T-helper 2 cell (primary cell): Measurements from ENCODE around the gene MBTPS1.

Source experiments
- DNase-seq, 5 experiments: peaks; one replicate each; pipeline versions ENCODE4 v3.0.0 to v3.0.0-alpha.2; 2012 to 2022

MBTPS1 gene

DNA sequence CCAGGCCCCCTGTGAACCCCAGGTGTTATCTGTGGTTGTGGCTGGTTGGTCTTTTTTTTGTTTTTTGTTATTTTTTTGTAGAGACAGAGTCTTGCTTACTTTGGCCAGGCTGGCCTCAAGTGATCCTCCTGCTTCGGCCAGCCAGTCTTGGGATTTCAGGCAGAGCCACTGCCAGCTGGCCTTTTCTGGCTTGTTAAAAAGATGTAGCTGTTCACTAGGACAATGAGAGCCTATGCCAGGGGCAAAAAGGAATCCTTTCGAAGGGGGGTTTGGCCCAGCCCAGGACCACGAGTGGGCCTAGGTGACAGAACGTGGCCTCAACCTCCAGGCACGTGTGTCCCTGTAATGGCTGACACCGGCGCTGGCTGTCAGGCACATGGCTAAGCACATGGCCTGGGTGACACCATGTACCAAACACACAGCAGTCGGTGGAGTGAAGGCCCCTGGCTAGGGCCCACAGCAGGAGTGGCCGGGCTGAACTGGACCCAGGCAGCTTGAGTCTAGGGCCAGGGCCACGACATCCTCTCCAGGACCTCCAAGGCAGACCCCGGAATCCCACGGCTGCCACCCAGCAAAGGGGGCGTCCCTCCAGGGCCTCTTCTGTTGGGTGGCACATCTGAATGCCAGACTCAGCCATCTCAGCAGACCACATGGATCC is 67.2 kb downstream of the MBTPS1 start:
- no peak for DNase-seq

DNA sequence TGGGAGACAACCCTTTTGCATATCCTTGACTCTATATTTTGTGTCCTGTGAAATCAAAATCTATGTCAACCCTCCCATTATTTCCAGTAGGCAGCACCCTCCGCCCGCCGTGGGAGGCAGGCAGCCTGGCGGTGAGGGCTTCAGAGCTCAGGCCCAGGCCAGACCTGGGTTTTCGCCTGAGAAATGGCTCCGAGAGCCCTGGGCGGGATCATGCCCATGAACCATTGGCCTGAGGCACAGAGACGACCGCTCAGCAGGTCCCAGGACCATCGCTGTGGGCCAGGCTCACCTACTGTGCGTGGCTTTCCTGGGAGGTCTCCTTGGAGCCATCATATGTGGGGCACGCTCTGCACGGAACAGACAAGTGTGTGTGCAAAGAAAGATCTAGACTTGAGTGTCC is 67.9 kb downstream of the MBTPS1 start:
- DNase-seq = no peak

DNA sequence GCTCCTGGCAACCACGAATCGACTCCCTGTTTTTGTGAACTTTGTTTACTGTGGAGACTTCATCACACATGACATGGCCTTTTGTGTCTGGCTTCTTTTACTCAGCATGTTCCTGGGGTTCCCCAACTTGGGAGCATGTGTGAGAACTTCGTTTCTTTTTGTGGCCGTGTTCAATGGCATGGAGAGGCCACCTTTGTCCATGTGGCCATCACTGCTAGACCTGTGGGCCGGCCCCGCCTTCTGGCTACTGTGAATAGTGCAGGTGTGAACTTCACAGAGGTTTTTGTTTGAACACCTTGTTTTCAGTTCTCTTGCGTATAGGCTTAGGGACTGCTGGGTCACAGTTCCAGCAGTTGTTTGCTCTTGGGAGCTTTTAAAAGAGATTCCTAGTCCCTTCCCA is 68.5 kb downstream of the MBTPS1 start:
- DNase-seq = no peak

DNA sequence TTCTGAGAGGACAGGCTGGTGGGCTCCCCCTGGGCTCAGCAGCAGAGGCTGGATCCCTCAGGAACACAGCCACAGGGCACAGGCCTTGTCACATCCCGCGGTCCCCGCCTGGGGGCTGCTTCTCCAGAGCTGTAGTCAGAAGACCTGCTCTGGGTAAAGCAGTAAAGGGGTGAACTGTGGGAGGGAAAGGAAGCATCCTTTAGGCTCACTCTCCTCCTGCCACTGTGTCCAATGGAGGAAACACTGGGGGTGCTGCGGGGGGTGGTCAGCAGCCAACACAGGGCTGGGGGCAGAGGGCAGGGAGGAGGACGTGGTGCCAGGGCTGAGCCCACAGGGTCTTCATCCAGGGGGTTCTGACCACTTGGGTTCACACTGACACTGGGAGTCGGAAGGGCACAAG is 69.1 kb downstream of the MBTPS1 start:
- DNase-seq = no peak

DNA sequence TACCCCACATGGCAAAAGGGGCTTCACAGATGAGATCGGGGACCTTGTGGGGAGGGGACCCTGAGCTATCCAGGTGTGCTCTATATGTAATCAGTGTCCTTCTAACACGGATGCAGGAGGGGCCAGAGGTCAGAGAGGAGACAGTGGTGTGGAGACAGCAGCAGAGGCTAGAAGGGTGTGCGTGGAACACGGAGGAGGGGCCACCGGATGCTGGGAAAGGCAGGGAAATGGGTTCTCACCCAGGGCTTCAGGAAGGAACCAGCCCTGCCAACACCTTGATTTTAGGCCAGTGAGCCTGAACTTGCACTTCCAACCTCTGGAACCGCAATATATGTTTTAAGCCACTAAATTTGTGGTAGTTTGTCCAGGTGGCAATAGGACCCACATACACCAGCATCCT is 69.5 kb downstream of the MBTPS1 start:
- no peak for DNase-seq

DNA sequence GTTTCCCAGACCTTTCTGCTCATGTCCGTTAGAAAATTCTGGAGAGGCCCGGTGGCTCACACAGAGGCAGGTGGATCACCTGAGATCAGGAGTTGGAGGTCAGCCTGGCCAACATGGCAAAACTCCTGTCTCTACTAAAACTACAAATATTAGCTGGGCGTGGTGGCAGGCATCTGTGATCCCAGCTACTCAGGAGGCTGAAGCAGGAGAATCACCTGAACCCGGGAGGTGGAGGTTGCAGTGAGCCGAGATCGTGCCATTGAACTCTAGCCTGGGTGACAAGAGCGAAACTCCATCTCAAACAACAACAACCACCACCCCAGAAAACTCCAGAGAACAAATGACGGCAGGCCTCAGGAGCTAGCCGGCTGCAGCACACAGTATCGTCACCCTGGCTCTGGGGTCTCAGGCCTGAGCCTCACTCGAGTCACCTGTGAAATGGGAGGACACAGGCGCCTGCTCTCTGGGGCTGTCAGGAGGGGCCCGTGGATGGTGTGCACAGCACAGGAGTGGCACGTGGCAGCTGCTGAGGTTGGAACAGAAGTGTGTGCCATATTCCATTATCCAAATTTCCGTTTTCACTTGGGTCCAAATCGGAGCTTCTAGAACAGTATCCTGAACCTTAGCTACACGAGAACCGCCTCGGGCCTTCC is 70.8 kb downstream of the MBTPS1 start:
- no peak for DNase-seq

- no peak for DNase-seq
Measured at GRCh38 chr16:84045001-84045817, 71.5 kb downstream of the MBTPS1 start.

DNA sequence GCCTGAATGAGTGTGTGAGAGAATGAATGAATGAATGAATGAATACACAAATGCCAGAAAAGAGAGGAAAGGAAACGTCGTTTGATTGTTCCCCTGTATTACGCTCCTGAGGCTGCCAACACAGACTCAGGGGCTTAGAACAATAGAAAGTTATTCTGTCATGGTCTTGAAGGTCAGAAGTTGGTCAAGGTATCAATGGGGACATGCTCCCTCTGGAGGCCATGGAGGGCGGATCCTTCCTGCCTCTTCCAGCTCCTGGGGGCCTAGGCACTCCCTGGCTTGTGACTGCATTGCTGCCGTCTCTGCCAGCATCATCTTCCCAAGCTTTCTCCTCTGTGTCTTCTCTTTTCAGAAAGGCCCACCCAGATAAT is 72.6 kb downstream of the MBTPS1 start:
- no peak for DNase-seq

DNA sequence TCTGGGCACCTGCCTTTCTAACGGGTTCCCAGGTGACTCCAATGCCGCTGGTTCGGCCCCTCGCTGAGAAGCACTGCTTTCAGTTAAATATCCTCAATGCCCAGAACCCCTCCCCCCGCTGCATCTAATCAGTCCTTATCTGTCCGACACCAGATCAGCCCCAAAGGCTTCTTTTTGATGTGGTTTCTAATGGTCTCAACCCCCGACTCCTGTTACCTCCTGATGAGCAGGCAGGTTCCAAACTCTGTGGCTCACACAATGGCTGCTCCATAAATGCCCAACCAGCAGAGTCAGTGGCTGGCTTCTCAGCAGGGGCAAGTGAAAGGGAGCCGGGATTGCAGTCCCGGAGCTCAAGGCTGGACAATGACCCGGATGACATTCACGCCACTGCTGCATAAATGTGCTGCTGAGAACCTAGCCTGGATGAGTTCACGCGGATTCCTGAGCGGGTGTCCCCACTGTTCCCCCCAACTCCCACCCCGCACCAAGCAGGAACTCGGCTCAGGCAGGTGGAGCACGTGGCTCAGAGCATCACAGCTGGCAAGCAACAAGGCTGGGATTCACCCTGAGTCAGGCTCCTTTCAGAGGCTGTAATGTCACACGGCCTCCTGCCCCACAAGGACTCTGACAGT is 73.1 kb downstream of the MBTPS1 start:
- DNase-seq = no peak

GRCh38 chr16:84042879-84043485 is 73.8 kb downstream of the MBTPS1 start:
- no peak for DNase-seq

- DNase-seq = no peak
Measured at GRCh38 chr16:84042308-84042878, 74.3 kb downstream of the MBTPS1 start, which contains the start of gene SLC38A8. SLC38A8 (minus strand) TSS chr16:84042795; CDS start chr16:84042157, 638 bp downstream.

- DNase-seq = no peak
Measured at GRCh38 chr16:84041881-84042280, 74.9 kb downstream of the MBTPS1 start.

DNA sequence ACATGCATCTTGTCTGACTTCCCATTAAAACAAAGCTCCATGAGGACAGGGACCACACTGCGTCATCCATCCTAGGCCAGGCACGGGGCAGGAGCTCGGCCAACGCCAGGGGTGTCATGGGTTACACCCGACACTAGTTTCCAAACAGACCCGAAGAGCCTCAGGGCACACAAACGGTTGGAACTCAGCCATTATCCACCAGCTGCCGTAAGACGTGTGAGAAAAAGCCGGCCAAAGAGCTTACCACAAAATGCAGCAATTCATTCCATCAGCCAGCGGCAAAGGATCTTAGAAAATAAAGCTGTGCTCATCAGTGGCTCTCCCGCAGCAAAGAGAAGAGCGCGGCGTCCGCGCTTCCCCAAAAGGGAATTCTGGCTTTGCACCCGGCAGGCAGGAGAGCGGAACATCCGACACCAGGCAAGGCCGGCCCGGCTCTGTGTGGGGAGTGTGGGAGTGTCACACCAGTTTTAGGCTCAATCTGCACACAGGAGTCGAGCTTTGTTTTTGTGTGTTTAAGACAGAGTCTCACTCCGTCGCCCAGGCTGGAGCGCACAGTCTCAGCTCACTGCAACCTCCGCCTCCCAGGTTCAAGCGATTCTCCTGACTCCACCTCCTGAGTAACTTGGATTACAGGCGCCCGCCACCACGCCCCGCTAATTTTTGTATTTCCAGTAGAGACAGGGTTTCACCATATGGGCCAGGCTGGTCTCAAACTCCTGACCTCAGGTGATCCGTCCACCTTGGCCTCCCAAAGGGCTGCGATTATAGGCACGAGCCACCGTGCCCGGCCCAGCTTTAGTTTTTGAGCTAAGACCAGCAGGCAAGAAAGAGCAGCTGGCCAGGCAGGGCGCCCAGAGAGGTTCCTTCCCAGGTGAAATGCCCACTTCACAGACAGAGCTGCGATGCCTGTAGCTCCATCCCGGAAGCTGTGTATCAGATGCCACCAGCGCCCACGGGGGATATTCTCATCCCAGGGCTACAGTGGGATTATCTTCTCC is 75.6 kb downstream of the MBTPS1 start:
- no peak for DNase-seq

GRCh38 chr16:84040226-84040822 is 76.4 kb downstream of the MBTPS1 start:
- DNase-seq = no peak

DNA sequence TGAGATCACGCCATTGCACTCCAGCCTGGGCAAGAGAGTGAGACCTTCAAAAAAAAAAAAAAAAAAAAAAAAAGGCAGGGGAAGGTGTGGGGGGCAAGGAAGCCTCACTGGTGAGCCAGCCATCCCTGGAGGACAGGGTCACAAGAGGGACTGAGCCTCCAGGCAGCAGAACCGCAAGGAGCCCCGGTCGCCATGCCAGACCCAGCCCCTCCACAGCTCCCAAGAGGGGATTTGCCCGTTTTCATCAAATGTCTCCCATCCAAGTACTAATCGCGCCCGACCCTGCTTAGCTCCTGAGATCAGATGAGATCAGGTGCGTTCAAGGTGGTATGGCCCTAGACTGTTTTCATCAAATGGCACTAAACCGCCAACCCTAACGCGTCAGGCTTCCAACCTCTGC is 77.0 kb downstream of the MBTPS1 start:
- DNase-seq = no peak

GRCh38 chr16:84038469-84038868 is 78.3 kb downstream of the MBTPS1 start:
- no peak for DNase-seq

DNA sequence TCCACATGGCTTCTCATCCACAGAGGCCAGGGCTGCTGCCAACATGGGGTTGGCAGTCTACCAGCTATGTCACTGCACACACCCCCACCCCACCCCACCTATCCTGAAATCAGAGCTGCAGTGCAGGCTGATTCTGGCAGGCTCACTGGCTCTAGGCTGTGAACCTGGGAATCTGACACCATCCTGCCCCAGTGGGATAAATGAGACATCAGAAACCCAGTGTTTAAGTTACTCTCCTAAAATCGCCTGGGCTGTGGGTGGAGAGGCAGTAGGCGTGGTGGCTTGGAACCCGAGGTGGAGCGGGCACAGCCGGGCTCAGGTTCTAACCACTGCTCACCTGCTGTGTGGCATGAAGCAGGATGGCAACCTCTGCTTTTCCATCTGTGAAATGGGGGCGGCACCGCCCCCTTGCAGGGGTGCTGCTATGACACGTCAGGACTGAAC is 79.7 kb downstream of the MBTPS1 start:
- no peak for DNase-seq

DNA sequence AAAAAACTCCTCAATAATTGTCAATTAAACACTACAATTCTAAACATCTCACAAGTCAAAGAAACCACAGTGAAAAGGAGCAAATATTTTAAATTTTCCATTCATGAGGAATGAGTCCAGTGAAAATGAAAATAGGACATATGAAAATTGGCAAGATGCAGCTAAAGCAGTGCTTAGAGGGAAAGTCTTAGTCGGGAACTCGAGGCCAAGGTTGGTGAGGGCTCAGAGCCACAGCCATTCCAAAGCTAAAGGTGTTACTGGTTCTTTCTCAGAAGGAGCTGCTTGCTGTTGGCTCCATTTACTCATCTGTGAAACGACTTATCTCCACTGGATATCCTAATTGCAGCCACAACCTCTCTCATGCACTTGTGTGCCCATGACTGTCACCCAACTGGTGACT is 80.6 kb downstream of the MBTPS1 start:
- DNase-seq = no peak

DNA sequence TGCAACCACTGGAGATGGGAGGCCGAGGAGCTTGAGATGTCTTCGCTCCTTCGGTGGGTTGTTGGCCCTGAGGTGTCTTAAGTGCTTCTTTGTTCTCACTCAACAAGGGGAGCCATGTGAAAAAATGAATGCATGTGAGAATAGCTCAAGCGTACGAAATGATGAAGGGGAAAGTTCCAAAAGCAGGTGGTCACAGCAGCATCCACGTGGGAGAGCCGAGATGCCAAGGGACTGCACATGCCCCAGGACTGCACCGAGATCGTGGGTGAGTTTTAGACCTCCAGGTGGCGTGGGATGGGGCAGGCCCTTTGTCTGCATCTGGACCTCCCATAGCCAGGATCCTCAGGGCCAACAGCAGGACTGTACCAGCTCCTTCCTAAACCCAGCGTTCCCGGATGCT is 82.2 kb downstream of the MBTPS1 start:
- DNase-seq = no peak
